Left kidney (tissue), 2 donors: ENCODE data around the gene SRA1. TPM values are rescaled to one million over a fixed set of nuclear protein-coding genes. Genes with fewer than 3 reads are reported as not detected.

ENCODE experiments used
- DNase-seq: peaks from one replicate; pipeline ENCODE4 v3.0.0-alpha.2; 2013
- polyA plus RNA-seq: library from polyadenylated mRNA; unstranded; fragments of 120-200 nt; gene quantifications from one replicate; pipeline ENCODE4 v1.2.1, GENCODE V29; 2013; ENCODE audit not compliant: insufficient read length

Gene SRA1
- polyA plus RNA-seq, 1 donor = 27.2 TPM

- no peak for DNase-seq
Measured at GRCh38 chr5:140573683-140574082, 16.4 kb upstream of the SRA1 start.

- no peak for DNase-seq
Measured at GRCh38 chr5:140571105-140571504, 13.8 kb upstream of the SRA1 start.

DNA sequence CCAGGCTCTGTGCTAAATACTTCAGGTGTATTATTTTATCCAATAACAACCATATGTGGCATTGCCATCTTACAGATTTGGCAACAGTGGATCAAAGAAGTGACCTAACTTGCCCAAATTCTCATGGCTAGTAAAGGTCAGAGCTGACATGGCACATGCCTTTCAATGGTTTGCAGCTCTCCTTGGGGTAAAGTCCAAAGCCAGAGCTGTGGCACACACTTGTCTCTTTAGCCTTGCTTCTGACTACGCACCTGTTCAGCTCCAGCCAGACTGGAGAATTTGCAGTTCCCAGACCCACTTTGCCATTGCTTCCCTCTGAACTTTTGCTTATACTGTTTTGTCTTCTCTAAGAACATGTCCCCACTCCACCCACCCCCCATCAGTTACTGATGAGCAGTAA lies 13.2 kb upstream of the SRA1 start:
- no peak for DNase-seq

DNA sequence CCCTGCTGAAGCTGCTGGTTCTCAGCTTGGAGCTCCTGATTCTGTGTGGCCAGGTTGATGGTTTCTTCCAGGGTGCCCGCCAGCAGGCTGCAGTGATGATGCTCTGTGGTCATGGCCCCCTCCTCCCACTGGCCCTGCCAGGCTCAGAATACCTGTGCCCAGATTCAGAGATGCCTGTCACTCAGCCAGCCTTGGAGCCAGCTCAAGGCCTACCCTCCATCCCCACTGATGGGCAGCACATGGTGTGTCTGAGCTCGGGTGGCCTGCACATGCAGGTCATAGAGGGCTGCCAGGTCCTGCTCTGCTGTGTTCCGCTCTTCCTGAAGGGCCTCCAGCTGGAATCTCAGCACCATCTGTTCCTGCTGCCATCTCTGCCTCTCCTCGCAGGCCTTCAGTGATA lies 12.8 kb upstream of the SRA1 start:
- DNase-seq = no peak

DNA sequence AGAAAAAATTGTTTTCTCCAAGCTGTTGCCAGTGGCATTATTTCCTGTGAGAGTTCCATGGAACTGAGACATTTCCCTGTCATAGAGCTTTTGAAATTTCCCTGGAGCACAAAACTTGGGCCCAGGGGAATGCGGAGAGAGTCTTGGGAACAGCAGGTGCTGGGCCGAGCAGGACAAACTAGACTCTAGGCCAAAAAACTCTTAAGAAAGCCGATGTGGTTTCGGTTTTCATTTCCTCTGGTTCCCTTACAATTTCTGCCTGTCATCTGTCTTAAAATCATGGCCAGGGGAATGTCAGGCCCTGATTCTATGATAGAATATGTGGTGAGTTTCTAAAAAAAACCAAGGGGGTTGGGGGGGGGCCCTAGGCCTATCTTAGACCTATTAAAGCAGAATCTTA lies 11.9 kb upstream of the SRA1 start:
- DNase-seq = no peak

- no peak for DNase-seq
Measured at GRCh38 chr5:140568443-140569063, 11.3 kb upstream of the SRA1 start.

- DNase-seq = no peak
Measured at GRCh38 chr5:140567871-140568270, 10.6 kb upstream of the SRA1 start.

DNA sequence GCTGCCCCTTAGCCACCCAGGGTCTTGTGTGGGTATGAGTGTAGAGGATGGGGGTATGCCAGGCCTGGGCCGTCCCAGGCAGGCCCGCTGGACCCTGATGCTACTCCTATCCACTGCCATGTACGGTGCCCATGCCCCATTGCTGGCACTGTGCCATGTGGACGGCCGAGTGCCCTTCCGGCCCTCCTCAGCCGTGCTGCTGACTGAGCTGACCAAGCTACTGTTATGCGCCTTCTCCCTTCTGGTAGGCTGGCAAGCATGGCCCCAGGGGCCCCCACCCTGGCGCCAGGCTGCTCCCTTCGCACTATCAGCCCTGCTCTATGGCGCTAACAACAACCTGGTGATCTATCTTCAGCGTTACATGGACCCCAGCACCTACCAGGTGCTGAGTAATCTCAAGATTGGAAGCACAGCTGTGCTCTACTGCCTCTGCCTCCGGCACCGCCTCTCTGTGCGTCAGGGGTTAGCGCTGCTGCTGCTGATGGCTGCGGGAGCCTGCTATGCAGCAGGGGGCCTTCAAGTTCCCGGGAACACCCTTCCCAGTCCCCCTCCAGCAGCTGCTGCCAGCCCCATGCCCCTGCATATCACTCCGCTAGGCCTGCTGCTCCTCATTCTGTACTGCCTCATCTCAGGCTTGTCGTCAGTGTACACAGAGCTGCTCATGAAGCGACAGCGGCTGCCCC lies 10.0 kb upstream of the SRA1 start:
- no peak for DNase-seq

DNA sequence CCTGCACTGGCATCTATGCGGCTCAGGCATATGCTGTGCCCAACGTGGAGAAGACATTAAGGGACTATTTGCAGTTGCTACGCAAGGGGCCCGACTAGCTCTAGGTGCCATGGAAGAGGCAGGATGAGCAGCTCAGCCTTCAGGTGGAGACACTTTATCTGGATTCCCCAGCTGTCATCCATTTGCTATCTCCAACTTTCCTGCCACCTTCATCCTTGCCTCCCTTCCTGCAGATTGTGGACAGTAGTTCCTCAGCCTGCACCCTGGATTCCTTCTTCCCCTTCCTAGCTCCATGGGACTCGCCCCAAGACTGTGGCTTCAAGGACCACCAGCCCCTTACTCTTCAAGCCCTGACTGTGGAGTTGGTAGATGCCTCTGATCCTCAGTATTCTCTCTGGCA lies 9.4 kb upstream of the SRA1 start:
- DNase-seq = no peak

DNA sequence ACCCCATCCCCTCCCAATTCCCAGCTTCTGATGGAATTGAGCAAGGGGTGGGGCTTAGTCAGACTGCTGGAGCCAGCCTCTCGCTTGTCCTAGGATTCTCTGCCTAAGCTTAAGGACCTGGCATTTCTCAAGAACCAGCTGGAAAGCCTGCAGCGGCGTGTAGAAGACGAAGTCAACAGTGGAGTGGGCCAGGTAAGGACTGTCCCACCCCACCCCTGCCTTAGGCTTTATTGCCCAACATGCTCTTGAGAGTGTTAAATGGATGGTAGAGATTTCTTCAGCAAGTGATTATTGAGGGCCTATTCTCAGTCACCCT lies 8.5 kb upstream of the SRA1 start:
- DNase-seq = no peak

GRCh38 chr5:140565024-140565779 lies 7.9 kb upstream of the SRA1 start:
- DNase-seq = peak; percentile 19

GRCh38 chr5:140564196-140565023 lies 7.1 kb upstream of the SRA1 start, which contains the start of the genes APBB3 and SLC35A4:
Gene APBB3, minus strand, starts transcription at chr5:140564598. Its CDS starts 353 bp downstream, at chr5:140564245.
Gene SLC35A4, plus strand, starts transcription at chr5:140564828. Its CDS starts 2,342 bp downstream, at chr5:140567170.
- peak; percentile 97 for DNase-seq

DNA sequence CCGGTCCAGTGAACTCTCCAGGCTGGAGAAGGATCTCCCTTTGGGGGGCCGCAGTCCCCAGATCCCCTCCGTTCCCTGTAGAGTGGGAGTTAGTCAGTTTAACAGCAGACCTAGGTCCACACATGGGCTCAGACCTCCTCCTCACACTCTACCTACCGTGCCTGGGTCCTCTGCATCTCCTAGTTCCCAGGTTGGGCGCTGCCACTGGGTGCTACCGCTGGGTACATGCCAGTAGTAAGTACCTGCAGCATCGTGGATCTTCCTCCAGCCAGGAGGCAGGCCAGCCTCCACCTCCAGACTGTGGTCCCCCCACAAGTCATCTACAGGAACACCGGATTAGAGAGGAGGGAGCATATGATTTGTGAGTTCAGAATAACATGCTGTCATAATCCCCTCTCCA lies 6.3 kb upstream of the SRA1 start:
- no peak for DNase-seq

GRCh38 chr5:140561753-140562523 lies 4.7 kb upstream of the SRA1 start:
- no peak for DNase-seq

- no peak for DNase-seq
Measured at GRCh38 chr5:140560227-140560626, 3.0 kb upstream of the SRA1 start.

GRCh38 chr5:140558542-140558941 lies 1.3 kb upstream of the SRA1 start:
- no peak for DNase-seq

GRCh38 chr5:140557965-140558364 lies 692 bp upstream of the SRA1 start:
- no peak for DNase-seq

GRCh38 chr5:140556438-140556837 lies 835 bp downstream of the SRA1 start:
- DNase-seq = no peak

- DNase-seq = no peak
Measured at GRCh38 chr5:140555747-140556312, 1.4 kb downstream of the SRA1 start.

DNA sequence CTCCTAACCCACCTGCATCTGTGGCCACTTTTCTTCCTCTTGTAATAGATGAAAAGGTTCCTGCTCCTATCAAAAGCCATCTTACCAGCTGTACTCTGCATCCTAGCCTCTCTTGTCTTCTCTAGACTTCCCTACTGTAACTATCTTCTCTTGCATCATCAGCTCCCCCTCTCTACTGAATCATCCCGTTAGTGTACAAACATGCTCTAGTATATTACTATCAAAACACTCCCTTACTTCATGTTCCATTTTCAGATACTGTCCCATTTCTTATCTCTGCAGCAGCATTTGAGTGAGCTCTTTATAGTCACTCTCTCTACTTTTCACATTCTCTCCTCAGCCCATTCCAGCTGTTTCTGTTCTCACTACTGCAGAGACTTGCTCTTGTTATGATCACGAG lies 2.8 kb downstream of the SRA1 start:
- no peak for DNase-seq

DNA sequence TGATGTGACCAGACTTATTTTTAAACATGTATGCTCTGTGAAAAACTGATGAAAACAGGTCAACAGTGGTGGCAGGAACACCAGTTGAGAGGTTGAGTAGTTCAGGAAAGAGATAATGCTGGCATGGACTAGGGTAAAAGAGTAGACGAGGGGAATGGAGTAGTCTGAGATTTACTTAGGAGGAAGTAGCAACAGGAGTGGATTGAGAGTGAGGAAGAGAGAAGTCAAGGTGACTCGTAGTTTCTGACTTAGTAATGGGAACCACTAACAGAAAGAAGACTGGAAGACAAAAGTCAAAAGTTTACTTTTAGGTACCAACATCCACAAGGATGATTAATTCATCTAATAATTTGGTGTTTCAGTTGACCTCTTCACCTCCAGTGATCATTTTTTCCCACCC lies 3.6 kb downstream of the SRA1 start:
- DNase-seq = no peak
